ENCODE data around the gene SKAP2. TPM values are rescaled to one million over a fixed set of nuclear protein-coding genes. Genes with fewer than 3 reads are reported as not detected.

SKAP2 gene
- total RNA-seq, 1 donor from 2014 or later = 3.3 TPM

- peaks cover 13% of the 10 kb centered on the region for H3K27me3 Mint-ChIP-seq (ENCODE audit: insufficient read depth)
- intact Hi-C loops (cut with micrococcal nuclease) = no loop called here
- no peak for DNase-seq (ENCODE audit: low spot score)
- H3K4me1 Mint-ChIP-seq (ENCODE audit: low read depth) = no peaks in the 10 kb centered on the region
- no peaks in the 10 kb centered on the region for H3K36me3 Mint-ChIP-seq (ENCODE audit: low read depth)
- no peak overlapping the region for H3K4me3 Mint-ChIP-seq
- no peak overlapping the region for H3K27ac Mint-ChIP-seq
- no peaks in the 10 kb centered on the region for H3K9me3 Mint-ChIP-seq
These were observed 141.3 kb downstream of the SKAP2 start for GRCh38 chr7:26723129-26723528.

GRCh38 chr7:26721450-26721849 is 142.9 kb downstream of the SKAP2 start:
- intact Hi-C loops (cut with micrococcal nuclease) = no loop called here
- H3K27me3 Mint-ChIP-seq (ENCODE audit: insufficient read depth) = peaks cover 16% of the 10 kb centered on the region
- no peaks in the 10 kb centered on the region for H3K36me3 Mint-ChIP-seq (ENCODE audit: low read depth)
- no peak overlapping the region for H3K27ac Mint-ChIP-seq
- H3K4me3 Mint-ChIP-seq = no peak overlapping the region
- DNase-seq (ENCODE audit: low spot score) = no peak
- no peaks in the 10 kb centered on the region for H3K9me3 Mint-ChIP-seq
- no peaks in the 10 kb centered on the region for H3K4me1 Mint-ChIP-seq (ENCODE audit: low read depth)

GRCh38 chr7:26718063-26718462 is 146.3 kb downstream of the SKAP2 start:
- intact Hi-C loops (cut with micrococcal nuclease) = no loop called here

GRCh38 chr7:26714438-26714837 is 150.0 kb downstream of the SKAP2 start:
- Mint-ChIP-seq H3K4me1 (ENCODE audit: low read depth) (no peaks in the 10 kb centered on the region), H3K9me3 (no peaks in the 10 kb centered on the region), H3K27ac (no peak overlapping the region), H3K36me3 (ENCODE audit: low read depth) (no peaks in the 10 kb centered on the region), H3K27me3 (ENCODE audit: insufficient read depth) (peaks cover 10% of the 10 kb centered on the region), H3K4me3 (no peak overlapping the region)
- no peak for DNase-seq (ENCODE audit: low spot score)
- intact Hi-C loops (cut with micrococcal nuclease) = no loop called here

More at GRCh38 chr7:26718063-26718462, 146.3 kb downstream of the SKAP2 start:
- Mint-ChIP-seq H3K27ac (no peak overlapping the region), H3K4me1 (ENCODE audit: low read depth) (no peaks in the 10 kb centered on the region), H3K4me3 (no peak overlapping the region), H3K36me3 (ENCODE audit: low read depth) (no peaks in the 10 kb centered on the region), H3K27me3 (ENCODE audit: insufficient read depth) (peaks cover 13% of the 10 kb centered on the region), H3K9me3 (no peaks in the 10 kb centered on the region)
- no peak for DNase-seq (ENCODE audit: low spot score)

GRCh38 chr7:26714006-26714405 is 150.4 kb downstream of the SKAP2 start:
- intact Hi-C loops (cut with micrococcal nuclease) = no loop called here
- DNase-seq (ENCODE audit: low spot score) = no peak
- no peaks in the 10 kb centered on the region for H3K36me3 Mint-ChIP-seq (ENCODE audit: low read depth)
- no peak overlapping the region for H3K27ac Mint-ChIP-seq
- H3K9me3 Mint-ChIP-seq = no peaks in the 10 kb centered on the region
- peaks cover 12% of the 10 kb centered on the region for H3K27me3 Mint-ChIP-seq (ENCODE audit: insufficient read depth)
- H3K4me1 Mint-ChIP-seq (ENCODE audit: low read depth) = no peaks in the 10 kb centered on the region
- no peak overlapping the region for H3K4me3 Mint-ChIP-seq

GRCh38 chr7:26709210-26709990 is 155.0 kb downstream of the SKAP2 start:
- no peak overlapping the region for H3K27ac Mint-ChIP-seq
- peaks cover 12% of the 10 kb centered on the region for H3K27me3 Mint-ChIP-seq (ENCODE audit: insufficient read depth)
- intact Hi-C loops (cut with micrococcal nuclease) = no loop called here
- no peak for DNase-seq (ENCODE audit: low spot score)
- H3K4me1 Mint-ChIP-seq (ENCODE audit: low read depth) = no peaks in the 10 kb centered on the region
- no peak overlapping the region for H3K4me3 Mint-ChIP-seq
- H3K9me3 Mint-ChIP-seq = no peaks in the 10 kb centered on the region
- H3K36me3 Mint-ChIP-seq (ENCODE audit: low read depth) = no peaks in the 10 kb centered on the region

GRCh38 chr7:26705567-26705966 is 158.8 kb downstream of the SKAP2 start:
- H3K9me3 Mint-ChIP-seq = no peaks in the 10 kb centered on the region
- no peaks in the 10 kb centered on the region for H3K36me3 Mint-ChIP-seq (ENCODE audit: low read depth)
- H3K4me1 Mint-ChIP-seq (ENCODE audit: low read depth) = no peaks in the 10 kb centered on the region
- no peak overlapping the region for H3K4me3 Mint-ChIP-seq
- DNase-seq (ENCODE audit: low spot score) = no peak
- peaks cover 10% of the 10 kb centered on the region for H3K27me3 Mint-ChIP-seq (ENCODE audit: insufficient read depth)
- intact Hi-C loops (cut with micrococcal nuclease) = no loop called here
- H3K27ac Mint-ChIP-seq = no peak overlapping the region

GRCh38 chr7:26704786-26705185 is 159.6 kb downstream of the SKAP2 start:
- Mint-ChIP-seq H3K4me3 (no peak overlapping the region), H3K4me1 (ENCODE audit: low read depth) (no peaks in the 10 kb centered on the region), H3K27ac (no peak overlapping the region), H3K9me3 (no peaks in the 10 kb centered on the region), H3K36me3 (ENCODE audit: low read depth) (no peaks in the 10 kb centered on the region), H3K27me3 (ENCODE audit: insufficient read depth) (peaks cover 10% of the 10 kb centered on the region)
- DNase-seq (ENCODE audit: low spot score) = no peak
- intact Hi-C loops (cut with micrococcal nuclease) = no loop called here

- H3K4me1 Mint-ChIP-seq (ENCODE audit: low read depth) = no peaks in the 10 kb centered on the region
- H3K4me3 Mint-ChIP-seq = no peak overlapping the region
- peaks cover 8% of the 10 kb centered on the region for H3K27me3 Mint-ChIP-seq (ENCODE audit: insufficient read depth)
- no peaks in the 10 kb centered on the region for H3K36me3 Mint-ChIP-seq (ENCODE audit: low read depth)
- H3K9me3 Mint-ChIP-seq = no peaks in the 10 kb centered on the region
- no peak for DNase-seq (ENCODE audit: low spot score)
- H3K27ac Mint-ChIP-seq = no peak overlapping the region
- intact Hi-C loops (cut with micrococcal nuclease) = no loop called here
These were observed 160.4 kb downstream of the SKAP2 start for GRCh38 chr7:26704036-26704435.

- Mint-ChIP-seq H3K27me3 (ENCODE audit: insufficient read depth) (peaks cover 8% of the 10 kb centered on the region), H3K4me3 (no peak overlapping the region), H3K36me3 (ENCODE audit: low read depth) (no peaks in the 10 kb centered on the region), H3K9me3 (no peaks in the 10 kb centered on the region), H3K27ac (no peak overlapping the region), H3K4me1 (ENCODE audit: low read depth) (no peaks in the 10 kb centered on the region)
- intact Hi-C loops (cut with micrococcal nuclease) = no loop called here
- no peak for DNase-seq (ENCODE audit: low spot score)
These were observed 163.5 kb downstream of the SKAP2 start for GRCh38 chr7:26700893-26701292.

- Mint-ChIP-seq H3K4me3 (no peak overlapping the region), H3K4me1 (ENCODE audit: low read depth) (no peaks in the 10 kb centered on the region), H3K9me3 (no peaks in the 10 kb centered on the region), H3K27ac (no peak overlapping the region), H3K36me3 (ENCODE audit: low read depth) (no peaks in the 10 kb centered on the region), H3K27me3 (ENCODE audit: insufficient read depth) (peaks cover 12% of the 10 kb centered on the region)
- intact Hi-C loops (cut with micrococcal nuclease) = no loop called here
- DNase-seq (ENCODE audit: low spot score) = no peak
These were observed 164.0 kb downstream of the SKAP2 start for GRCh38 chr7:26700386-26700785.

GRCh38 chr7:26699766-26700165 is 164.6 kb downstream of the SKAP2 start:
- Mint-ChIP-seq H3K36me3 (ENCODE audit: low read depth) (no peaks in the 10 kb centered on the region), H3K4me3 (no peak overlapping the region), H3K27me3 (ENCODE audit: insufficient read depth) (peaks cover 10% of the 10 kb centered on the region), H3K4me1 (ENCODE audit: low read depth) (no peaks in the 10 kb centered on the region), H3K9me3 (no peaks in the 10 kb centered on the region), H3K27ac (no peak overlapping the region)
- no peak for DNase-seq (ENCODE audit: low spot score)
- intact Hi-C loops (cut with micrococcal nuclease) = no loop called here

- Mint-ChIP-seq H3K9me3 (no peaks in the 10 kb centered on the region), H3K27ac (no peak overlapping the region), H3K36me3 (ENCODE audit: low read depth) (no peaks in the 10 kb centered on the region), H3K27me3 (ENCODE audit: insufficient read depth) (peaks cover 3% of the 10 kb centered on the region), H3K4me1 (ENCODE audit: low read depth) (no peaks in the 10 kb centered on the region), H3K4me3 (no peak overlapping the region)
- no peak for DNase-seq (ENCODE audit: low spot score)
- intact Hi-C loops (cut with micrococcal nuclease) = no loop called here
These were observed 165.6 kb downstream of the SKAP2 start for GRCh38 chr7:26698806-26699205.

GRCh38 chr7:26698194-26698593 is 166.2 kb downstream of the SKAP2 start:
- H3K4me1 Mint-ChIP-seq (ENCODE audit: low read depth) = no peaks in the 10 kb centered on the region

More at GRCh38 chr7:26698194-26698593, 166.2 kb downstream of the SKAP2 start:
- no peak for DNase-seq (ENCODE audit: low spot score)
- H3K27me3 Mint-ChIP-seq (ENCODE audit: insufficient read depth) = peaks cover 3% of the 10 kb centered on the region
- H3K4me3 Mint-ChIP-seq = no peak overlapping the region
- intact Hi-C loops (cut with micrococcal nuclease) = no loop called here
- no peaks in the 10 kb centered on the region for H3K36me3 Mint-ChIP-seq (ENCODE audit: low read depth)
- H3K9me3 Mint-ChIP-seq = no peaks in the 10 kb centered on the region
- no peak overlapping the region for H3K27ac Mint-ChIP-seq

Measured in activated T-helper 1 cell treated with anti-CD3 and anti-CD28 coated beads, Interleukin-12 subunit alpha, Interleukin-12 subunit beta, Interleukin-2, Interleukin-4 antibody, amounts not matched to agents 30 ng/mL and 10 ng/mL and 1 ng/mL, durations not matched to agents 14 hours and 24 hours and 36 hours (primary cell).